ENCODE results near the gene CROCC2.

Gene CROCC2

DNA sequence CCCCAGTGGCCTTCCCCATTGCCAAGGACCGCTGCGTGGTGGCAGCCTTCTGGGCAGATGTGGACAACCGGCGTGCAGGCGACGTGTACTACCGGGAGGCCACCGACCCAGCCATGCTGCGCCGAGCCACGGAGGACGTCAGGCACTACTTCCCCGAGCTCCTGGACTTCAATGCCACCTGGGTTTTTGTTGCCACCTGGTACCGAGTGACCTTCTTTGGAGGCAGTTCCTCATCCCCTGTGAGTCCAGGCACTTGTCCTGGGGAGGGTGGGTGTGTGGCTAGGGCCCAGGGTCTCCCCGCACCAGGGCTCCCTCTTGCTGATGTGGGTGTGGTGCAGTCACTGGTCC, 124.2 kb downstream of the CROCC2 start:
- Histone ChIP-seq H3K4me3 (ENCODE audit: low read length) (no peak overlapping the region), H3K9me2 (replicated peaks; ENCODE audit: control insufficient read depth, low read length) (no peaks in the 10 kb centered on the region), H3K36me3 (ENCODE audit: control insufficient read depth, low read length) (no peaks in the 10 kb centered on the region), H3K27ac (ENCODE audit: low read depth, low read length) (no peak overlapping the region), H3K27me3 (ENCODE audit: control insufficient read depth, low read length) (peaks cover 3% of the 10 kb centered on the region; the same call in 1 of the 2 replicates), H3F3A (ENCODE audit: control insufficient read depth, insufficient read depth) (no peaks in the 10 kb centered on the region; the same call in 1 of the 2 replicates), H3K79me2 (ENCODE audit: control insufficient read depth, low read length) (no peaks in the 10 kb centered on the region), H3K4me2 (ENCODE audit: low read length) (no peak overlapping the region), H3K9me3 (ENCODE audit: control insufficient read depth, insufficient read depth, low read length) (peaks cover 10% of the 10 kb centered on the region; the same call in 1 of the 2 replicates), H4K20me1 (ENCODE audit: control insufficient read depth, insufficient read depth, low read depth, low read length) (no peaks in the 10 kb centered on the region), H3K4me1 (ENCODE audit: control insufficient read depth, low read length) (no peaks in the 10 kb centered on the region)
- TF ChIP-seq EZH2phosphoT487 (IDR thresholded peaks at IDR 0.05; ENCODE audit: borderline replicate concordance, low read length) = no peak
- no peak for TF ChIP-seq CTCF (IDR thresholded peaks at IDR 0.05; ENCODE audit: low read depth, low read length, poor library complexity, severe bottlenecking)

DNA sequence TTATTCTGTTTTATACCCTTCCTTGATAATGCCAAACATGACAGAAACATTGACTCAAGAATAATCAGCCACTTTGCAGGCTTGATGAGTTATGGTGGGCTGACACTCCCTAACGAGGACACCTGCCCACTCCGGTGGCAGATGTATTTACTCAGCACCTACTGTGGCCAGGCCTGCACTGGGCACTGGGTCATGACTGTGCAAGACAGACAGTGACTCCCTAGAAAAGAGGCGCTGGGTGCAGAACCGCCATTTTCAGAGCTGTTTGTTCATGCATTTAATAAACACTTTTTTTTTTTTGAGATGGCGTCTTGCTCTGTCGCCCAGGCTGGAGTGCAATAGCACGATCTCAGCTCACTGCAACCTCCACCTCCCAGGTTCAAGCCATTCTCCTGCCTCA, 124.7 kb downstream of the CROCC2 start:
- Histone ChIP-seq H3K4me2 (ENCODE audit: low read length) (no peak overlapping the region), H3K79me2 (ENCODE audit: control insufficient read depth, low read length) (no peaks in the 10 kb centered on the region), H3K27ac (ENCODE audit: low read depth, low read length) (no peak overlapping the region), H3K9me3 (ENCODE audit: control insufficient read depth, insufficient read depth, low read length) (peaks cover 7% of the 10 kb centered on the region; the same call in 1 of the 2 replicates), H3K36me3 (ENCODE audit: control insufficient read depth, low read length) (no peaks in the 10 kb centered on the region), H4K20me1 (ENCODE audit: control insufficient read depth, insufficient read depth, low read depth, low read length) (no peaks in the 10 kb centered on the region), H3F3A (ENCODE audit: control insufficient read depth, insufficient read depth) (no peaks in the 10 kb centered on the region; the same call in 1 of the 2 replicates), H3K4me3 (ENCODE audit: low read length) (no peak overlapping the region), H3K9me2 (replicated peaks; ENCODE audit: control insufficient read depth, low read length) (no peaks in the 10 kb centered on the region), H3K27me3 (ENCODE audit: control insufficient read depth, low read length) (peaks cover 4% of the 10 kb centered on the region; the same call in 1 of the 2 replicates), H3K4me1 (ENCODE audit: control insufficient read depth, low read length) (no peaks in the 10 kb centered on the region)
- TF ChIP-seq EZH2phosphoT487 (IDR thresholded peaks at IDR 0.05; ENCODE audit: borderline replicate concordance, low read length) = no peak
- TF ChIP-seq CTCF (IDR thresholded peaks at IDR 0.05; ENCODE audit: low read depth, low read length, poor library complexity, severe bottlenecking) = no peak

- Histone ChIP-seq H4K20me1 (ENCODE audit: control insufficient read depth, insufficient read depth, low read depth, low read length) (no peaks in the 10 kb centered on the region), H3F3A (ENCODE audit: control insufficient read depth, insufficient read depth) (no peaks in the 10 kb centered on the region; the same call in 1 of the 2 replicates)
These were observed 125.5 kb downstream of the CROCC2 start for GRCh38 chr2:241031436-241032165.

More at GRCh38 chr2:241031436-241032165, 125.5 kb downstream of the CROCC2 start:
- peaks cover 3% of the 10 kb centered on the region; the same call in 1 of the 2 replicates for H3K9me3 ChIP-seq (ENCODE audit: control insufficient read depth, insufficient read depth, low read length)
- TF ChIP-seq EZH2phosphoT487 (IDR thresholded peaks at IDR 0.05; ENCODE audit: borderline replicate concordance, low read length) (no peak), CTCF (IDR thresholded peaks at IDR 0.05; ENCODE audit: low read depth, low read length, poor library complexity, severe bottlenecking) (no peak)
- no peaks in the 10 kb centered on the region for H3K36me3 ChIP-seq (ENCODE audit: control insufficient read depth, low read length)
- H3K27me3 ChIP-seq (ENCODE audit: control insufficient read depth, low read length) = peaks cover 7% of the 10 kb centered on the region
- H3K9me2 ChIP-seq (replicated peaks; ENCODE audit: control insufficient read depth, low read length) = no peaks in the 10 kb centered on the region
- H3K79me2 ChIP-seq (ENCODE audit: control insufficient read depth, low read length) = no peaks in the 10 kb centered on the region; the same call in 1 of the 2 replicates
- H3K4me3 ChIP-seq (ENCODE audit: low read length) = no peak overlapping the region
- H3K4me2 ChIP-seq (ENCODE audit: low read length) = no peak overlapping the region
- H3K4me1 ChIP-seq (ENCODE audit: control insufficient read depth, low read length) = peaks cover 6% of the 10 kb centered on the region
- no peak overlapping the region for H3K27ac ChIP-seq (ENCODE audit: low read depth, low read length)
